ENCODE data around the gene ARRDC1.
A peak's percentile ranks its signal among the peaks of the same experiment; 100 is the strongest.

ARRDC1 gene

GRCh38 chr9:137630679-137631078 is 25.2 kb downstream of the ARRDC1 start:
- DNase-seq (ENCODE audit: low read depth), result peak; percentile 29
- TF ChIP-seq CTCF (conservative IDR thresholded peaks at IDR 0.05; ENCODE audit: low read depth, low read length), result no peak
- H3K4me3 ChIP-seq (ENCODE audit: low read depth, low read length), result no peak overlapping the region

GRCh38 chr9:137631345-137632229 is 26.1 kb downstream of the ARRDC1 start:
- no peak for DNase-seq (ENCODE audit: low read depth)
- H3K4me3 ChIP-seq (ENCODE audit: low read depth, low read length), result no peak overlapping the region
- TF ChIP-seq CTCF (conservative IDR thresholded peaks at IDR 0.05; ENCODE audit: low read depth, low read length), result no peak

GRCh38 chr9:137632230-137633161 is 27.0 kb downstream of the ARRDC1 start:
- no peak overlapping the region for H3K4me3 ChIP-seq (ENCODE audit: low read depth, low read length)
- TF ChIP-seq CTCF (conservative IDR thresholded peaks at IDR 0.05; ENCODE audit: low read depth, low read length), result no peak
- DNase-seq (ENCODE audit: low read depth), result no peak

GRCh38 chr9:137634016-137634415 is 28.5 kb downstream of the ARRDC1 start:
- H3K4me3 ChIP-seq (ENCODE audit: low read depth, low read length), result no peak overlapping the region
- DNase-seq (ENCODE audit: low read depth), result no peak
- no peak for TF ChIP-seq CTCF (conservative IDR thresholded peaks at IDR 0.05; ENCODE audit: low read depth, low read length)

- TF ChIP-seq CTCF (conservative IDR thresholded peaks at IDR 0.05; ENCODE audit: low read depth, low read length), result no peak
- DNase-seq (ENCODE audit: low read depth), result no peak
- no peak overlapping the region for H3K4me3 ChIP-seq (ENCODE audit: low read depth, low read length)
Measured at GRCh38 chr9:137638680-137639079, 33.2 kb downstream of the ARRDC1 start.

GRCh38 chr9:137639303-137640051 is 34.0 kb downstream of the ARRDC1 start:
- DNase-seq (ENCODE audit: low read depth), result peak; percentile 53
- TF ChIP-seq CTCF (conservative IDR thresholded peaks at IDR 0.05; ENCODE audit: low read depth, low read length), result peak; percentile 15
- peak overlapping the region; percentile 20 for H3K4me3 ChIP-seq (ENCODE audit: low read depth, low read length)
